ENCODE measurements around the gene BARX1. TPM values are rescaled to one million over a fixed set of nuclear protein-coding genes. Genes with fewer than 3 reads are reported as not detected.
"Not testable (repeated sequence)": the region's sequence is repeated elsewhere in the genome, so short reads cannot be mapped to it uniquely, and the experiment has no call there.

Gene BARX1
- total and polyA plus RNA-seq, 7 experiments from 2014 or later, result 0.19 to 0.56 TPM; not detected in 5

DNA sequence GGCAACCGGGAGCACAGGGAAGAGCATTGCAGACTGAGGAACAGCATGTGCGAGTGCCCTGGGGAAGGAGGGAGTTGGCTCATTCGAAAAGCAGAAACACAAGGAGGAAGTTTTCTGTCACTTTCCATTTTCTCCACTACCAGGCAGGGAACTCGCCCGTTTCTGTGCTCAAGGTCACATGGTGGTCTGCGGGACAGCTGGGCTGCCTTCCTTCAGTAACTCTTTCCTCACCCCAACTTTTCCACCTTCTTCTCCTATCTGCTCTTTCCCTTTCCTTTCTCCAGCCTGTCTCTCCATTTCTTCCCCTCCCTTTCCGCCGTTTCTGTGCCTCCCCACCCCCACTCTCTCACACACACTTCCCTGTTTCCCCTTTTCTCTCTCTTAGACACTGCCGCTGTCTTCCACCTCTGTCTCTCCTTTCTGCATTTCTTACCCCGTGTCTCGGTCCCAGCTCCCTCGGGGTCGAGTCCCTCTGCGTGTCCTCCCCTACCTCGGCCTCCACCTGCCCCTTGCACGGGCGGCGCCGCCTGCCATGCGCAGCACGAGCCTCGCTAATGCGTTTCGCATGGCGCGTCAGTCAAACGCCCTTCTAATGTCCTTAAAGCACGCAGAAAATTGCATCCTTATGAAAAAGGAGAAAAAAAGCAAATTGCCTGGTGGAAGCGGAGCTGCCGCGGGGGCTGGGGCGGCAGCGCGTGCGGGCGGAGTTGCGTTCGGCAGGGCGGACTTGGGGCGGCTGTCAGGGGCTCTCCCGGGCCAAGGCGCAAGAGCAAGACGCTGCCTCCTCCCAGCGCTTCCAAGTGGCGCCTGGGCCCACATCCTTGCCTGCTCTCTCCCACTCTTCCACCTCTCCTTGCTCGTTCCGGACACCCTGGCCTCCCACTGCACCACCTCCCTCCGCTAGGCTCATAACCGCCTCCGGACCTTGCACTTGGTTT lies 9.5 kb downstream of the BARX1 start:
- H3K4me3 ChIP-seq (ENCODE audit: low read length), result no peak overlapping the region
- CTCF ChIA-PET, result no interaction called here
- H3K9me3 ChIP-seq (ENCODE audit: control insufficient read depth in 2 of 3, low read length in 3 of 3), result no peaks in the 10 kb centered on the region
- H3K36me3 ChIP-seq (ENCODE audit: control insufficient read depth in 2 of 3, insufficient read depth in 3 of 3, low read length in 3 of 3), result no peaks in the 10 kb centered on the region
- DNase-seq (no peak), ATAC-seq (no peak)
- Mint-ChIP-seq H3K36me3 (peaks cover 0 to 5% (median 0%) of the 10 kb centered on the region in 5 donors), H3K4me3 (peak overlapping the region in 8 of 10 donors; percentile 5 to 77 (median 56)), H3K27ac (peak overlapping the region in 1 of 9 donors; percentile 13), H3K4me1 (peaks cover 15 to 31% (median 26%) of the 10 kb centered on the region in 7 donors), H3K27me3 (peaks cover 79 to 93% (median 85%) of the 10 kb centered on the region in 5 donors), H3K9me3 (peaks cover 0 to 7% (median 0%) of the 10 kb centered on the region in 11 donors)
- POLR2A ChIA-PET, result no interaction called here
- H3K27ac ChIP-seq (ENCODE audit: low read depth, low read length), result no peak overlapping the region
- intact Hi-C loops (cut with micrococcal nuclease), result no loop called here
- peaks cover 3 to 7% of the 10 kb centered on the region in 2 donors for H3K4me1 ChIP-seq (ENCODE audit: control insufficient read depth in 2 of 2, insufficient read depth in 2 of 2, low read length in 2 of 2)
- H3K27me3 ChIP-seq (ENCODE audit: control insufficient read depth in 2 of 2, insufficient read depth in 2 of 2, low read length in 2 of 2), result peaks cover under 1 to 7% of the 10 kb centered on the region in 2 donors

DNA sequence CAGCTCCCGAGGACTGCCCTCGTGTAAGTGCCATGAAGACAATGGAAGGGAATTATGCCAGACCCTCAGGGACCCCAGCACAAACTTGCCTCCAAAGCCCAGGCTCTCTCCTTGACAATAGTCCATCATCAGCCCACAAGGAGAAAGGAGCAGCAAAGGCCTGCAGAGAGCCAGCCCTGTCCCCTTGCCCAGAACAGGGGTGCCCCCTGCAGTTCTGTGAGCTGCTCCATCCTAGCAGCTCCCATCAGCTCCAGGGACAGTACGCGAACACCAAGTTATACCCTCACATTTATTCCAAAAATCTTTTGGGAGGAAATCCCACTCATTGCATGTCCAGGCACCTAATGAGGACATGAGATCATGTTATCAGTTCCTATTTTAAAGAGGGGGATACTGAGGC lies 11.1 kb downstream of the BARX1 start:
- peaks cover 70 to 82% (median 78%) of the 10 kb centered on the region in 5 donors for H3K27me3 Mint-ChIP-seq
- H3K36me3 ChIP-seq (ENCODE audit: control insufficient read depth in 2 of 3, insufficient read depth in 3 of 3, low read length in 3 of 3), result no peaks in the 10 kb centered on the region
- H3K9me3 Mint-ChIP-seq, result no peaks in the 10 kb centered on the region
- ATAC-seq (no peak), DNase-seq (no peak)
- H3K27me3 ChIP-seq (ENCODE audit: control insufficient read depth in 2 of 2, insufficient read depth in 2 of 2, low read length in 2 of 2), result peaks cover 0 to 4% of the 10 kb centered on the region in 2 donors
- H3K36me3 Mint-ChIP-seq, result peaks cover 0 to 2% (median 0%) of the 10 kb centered on the region in 5 donors
- peaks cover 12 to 21% (median 16%) of the 10 kb centered on the region in 7 donors for H3K4me1 Mint-ChIP-seq
- CTCF ChIA-PET, result no interaction called here
- H3K4me1 ChIP-seq (ENCODE audit: control insufficient read depth in 2 of 2, insufficient read depth in 2 of 2, low read length in 2 of 2), result no peaks in the 10 kb centered on the region
- H3K27ac ChIP-seq (ENCODE audit: low read depth, low read length), result no peak overlapping the region
- intact Hi-C loops (cut with micrococcal nuclease), result no loop called here
- no peaks in the 10 kb centered on the region for H3K9me3 ChIP-seq (ENCODE audit: control insufficient read depth in 2 of 3, low read length in 3 of 3)
- no peak overlapping the region for H3K4me3 ChIP-seq (ENCODE audit: low read length)
- H3K27ac Mint-ChIP-seq, result no peak overlapping the region
- no peak overlapping the region for H3K4me3 Mint-ChIP-seq
- POLR2A ChIA-PET, result no interaction called here

DNA sequence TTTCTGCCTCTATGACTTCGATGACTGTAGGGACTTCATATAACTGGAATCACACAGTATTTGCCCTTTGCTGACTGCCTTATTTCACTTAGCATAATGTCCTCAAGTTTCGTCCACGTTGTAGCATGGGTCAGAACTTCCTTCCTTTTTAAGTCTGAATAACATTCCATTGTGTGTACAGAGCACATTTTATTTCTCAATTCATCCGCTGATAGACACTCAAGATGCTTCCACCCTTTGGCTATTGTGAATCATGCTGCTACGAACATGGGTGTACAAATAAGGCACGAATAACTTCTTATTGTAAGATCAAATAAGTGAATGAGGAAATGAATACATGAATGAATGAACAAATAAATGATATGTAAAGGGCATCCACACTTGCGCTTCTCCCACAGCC lies 13.0 kb downstream of the BARX1 start:
- DNase-seq (no peak), ATAC-seq (no peak)
- CTCF ChIA-PET, result no interaction called here
- Histone ChIP-seq H3K27me3 (ENCODE audit: control insufficient read depth in 2 of 2, insufficient read depth in 2 of 2, low read length in 2 of 2) (no peaks in the 10 kb centered on the region), H3K9me3 (ENCODE audit: control insufficient read depth in 2 of 3, low read length in 3 of 3) (no peaks in the 10 kb centered on the region), H3K4me1 (ENCODE audit: control insufficient read depth in 2 of 2, insufficient read depth in 2 of 2, low read length in 2 of 2) (no peaks in the 10 kb centered on the region), H3K27ac (ENCODE audit: low read depth, low read length) (no peak overlapping the region), H3K36me3 (ENCODE audit: control insufficient read depth in 2 of 3, insufficient read depth in 3 of 3, low read length in 3 of 3) (no peaks in the 10 kb centered on the region), H3K4me3 (ENCODE audit: low read length) (no peak overlapping the region)
- no peak overlapping the region for H3K4me3 Mint-ChIP-seq
- POLR2A ChIA-PET, result no interaction called here
- peaks cover 64 to 77% (median 74%) of the 10 kb centered on the region in 5 donors for H3K27me3 Mint-ChIP-seq
- peaks cover 10 to 21% (median 16%) of the 10 kb centered on the region in 7 donors for H3K4me1 Mint-ChIP-seq
- no peaks in the 10 kb centered on the region for H3K9me3 Mint-ChIP-seq
- H3K36me3 Mint-ChIP-seq, result peaks cover 0 to 2% (median 0%) of the 10 kb centered on the region in 5 donors
- no peak overlapping the region for H3K27ac Mint-ChIP-seq
- intact Hi-C loops (cut with micrococcal nuclease), result no loop called here

DNA sequence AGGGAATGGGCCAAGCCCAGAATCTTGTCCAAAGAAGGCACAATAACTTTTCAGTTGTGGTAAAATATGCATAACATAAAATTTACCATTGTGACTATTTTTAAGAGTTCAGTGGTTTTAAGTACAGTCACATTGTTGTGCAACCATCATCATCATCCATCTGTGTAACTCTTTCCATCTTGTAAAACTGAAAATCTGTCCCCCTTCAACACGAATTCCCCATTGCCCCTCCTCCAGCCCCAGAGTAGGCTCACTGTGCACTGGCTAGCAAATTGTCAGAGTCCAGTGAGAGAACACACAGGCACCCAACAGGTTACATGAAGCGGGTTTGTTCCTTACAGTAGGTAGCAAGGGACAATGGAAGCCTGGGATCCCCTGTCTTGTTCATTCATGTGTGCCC lies 13.7 kb downstream of the BARX1 start:
- H3K4me3 Mint-ChIP-seq, result no peak overlapping the region
- peaks cover 10 to 17% (median 14%) of the 10 kb centered on the region in 7 donors for H3K4me1 Mint-ChIP-seq
- H3K9me3 ChIP-seq (ENCODE audit: control insufficient read depth in 2 of 3, low read length in 3 of 3), result no peaks in the 10 kb centered on the region
- intact Hi-C loops (cut with micrococcal nuclease), result no loop called here
- ATAC-seq (no peak), DNase-seq (no peak)
- no peak overlapping the region for H3K27ac ChIP-seq (ENCODE audit: low read depth, low read length)
- H3K4me1 ChIP-seq (ENCODE audit: control insufficient read depth in 2 of 2, insufficient read depth in 2 of 2, low read length in 2 of 2), result no peaks in the 10 kb centered on the region
- ChIA-PET CTCF (no interaction called here), POLR2A (no interaction called here)
- no peaks in the 10 kb centered on the region for H3K36me3 ChIP-seq (ENCODE audit: control insufficient read depth in 2 of 3, insufficient read depth in 3 of 3, low read length in 3 of 3)
- no peak overlapping the region for H3K4me3 ChIP-seq (ENCODE audit: low read length)
- no peaks in the 10 kb centered on the region for H3K27me3 ChIP-seq (ENCODE audit: control insufficient read depth in 2 of 2, insufficient read depth in 2 of 2, low read length in 2 of 2)
- H3K9me3 Mint-ChIP-seq, result no peaks in the 10 kb centered on the region
- H3K27me3 Mint-ChIP-seq, result peaks cover 58 to 75% (median 67%) of the 10 kb centered on the region in 5 donors
- H3K27ac Mint-ChIP-seq, result no peak overlapping the region
- peaks cover 0 to 2% (median 0%) of the 10 kb centered on the region in 5 donors for H3K36me3 Mint-ChIP-seq

GRCh38 chr9:93940951-93941350 lies 14.2 kb downstream of the BARX1 start:
- peaks cover 53 to 73% (median 62%) of the 10 kb centered on the region in 5 donors for H3K27me3 Mint-ChIP-seq
- DNase-seq, result no peak
- H3K4me1 Mint-ChIP-seq, result peaks cover 6 to 11% (median 9%) of the 10 kb centered on the region in 7 donors
- H3K36me3 Mint-ChIP-seq, result peaks cover 0 to 2% (median 0%) of the 10 kb centered on the region in 5 donors
- H3K27ac Mint-ChIP-seq, result no peak overlapping the region
- no peaks in the 10 kb centered on the region for H3K9me3 Mint-ChIP-seq
- Histone ChIP-seq H3K27ac (ENCODE audit: low read depth, low read length) (no peak overlapping the region), H3K36me3 (ENCODE audit: control insufficient read depth in 2 of 3, insufficient read depth in 3 of 3, low read length in 3 of 3) (no peaks in the 10 kb centered on the region), H3K27me3 (ENCODE audit: control insufficient read depth in 2 of 2, insufficient read depth in 2 of 2, low read length in 2 of 2) (no peaks in the 10 kb centered on the region), H3K4me3 (ENCODE audit: low read length) (no peak overlapping the region), H3K4me1 (ENCODE audit: control insufficient read depth in 2 of 2, insufficient read depth in 2 of 2, low read length in 2 of 2) (no peaks in the 10 kb centered on the region), H3K9me3 (ENCODE audit: control insufficient read depth in 2 of 3, low read length in 3 of 3) (no peaks in the 10 kb centered on the region)
- POLR2A ChIA-PET, result no interaction called here
- no peak overlapping the region for H3K4me3 Mint-ChIP-seq
- CTCF ChIA-PET, result no interaction called here
- ATAC-seq, result no peak
- intact Hi-C loops (cut with micrococcal nuclease), result no loop called here

- H3K27ac Mint-ChIP-seq; H3K9me3 Mint-ChIP-seq; H3K36me3 ChIP-seq (ENCODE audit: control insufficient read depth in 2 of 3, insufficient read depth in 3 of 3, low read length in 3 of 3); H3K27ac ChIP-seq (ENCODE audit: low read depth, low read length); H3K4me3 ChIP-seq (ENCODE audit: low read length); DNase-seq; intact Hi-C loops (cut with micrococcal nuclease); CTCF ChIA-PET; H3K36me3 Mint-ChIP-seq; H3K4me3 Mint-ChIP-seq; H3K27me3 ChIP-seq (ENCODE audit: control insufficient read depth in 2 of 2, insufficient read depth in 2 of 2, low read length in 2 of 2); H3K9me3 ChIP-seq (ENCODE audit: control insufficient read depth in 2 of 3, low read length in 3 of 3); POLR2A ChIA-PET; H3K4me1 ChIP-seq (ENCODE audit: control insufficient read depth in 2 of 2, insufficient read depth in 2 of 2, low read length in 2 of 2); H3K4me1 Mint-ChIP-seq; ATAC-seq: not testable (repeated sequence)
- H3K27me3 Mint-ChIP-seq, result peaks cover 43 to 66% (median 50%) of the 10 kb centered on the region in 5 donors
Measured at GRCh38 chr9:93939589-93939988, 15.6 kb downstream of the BARX1 start.

DNA sequence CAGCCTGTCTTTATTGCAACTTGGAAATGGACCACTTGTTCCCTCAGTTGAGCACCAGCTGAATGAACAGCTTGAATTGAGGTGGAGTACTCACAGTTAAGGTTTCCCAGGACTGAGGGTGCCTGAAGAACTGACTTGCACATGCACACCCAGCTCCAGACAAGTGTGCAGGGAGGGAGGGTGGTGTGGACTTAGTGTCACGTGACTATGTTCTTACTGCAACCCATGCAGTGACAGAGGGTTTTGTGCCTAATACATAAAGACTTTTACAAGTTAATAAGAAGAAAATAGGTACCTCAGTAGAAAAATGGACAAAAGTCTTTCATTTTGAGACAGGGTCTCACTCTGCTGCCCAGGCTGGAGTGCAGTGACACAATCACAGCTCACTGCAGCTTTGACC lies 18.0 kb downstream of the BARX1 start:
- Mint-ChIP-seq H3K9me3 (peaks cover 0 to 1% (median 0%) of the 10 kb centered on the region in 11 donors), H3K4me3 (no peak overlapping the region), H3K27ac (no peak overlapping the region), H3K36me3 (no peaks in the 10 kb centered on the region), H3K4me1 (no peaks in the 10 kb centered on the region), H3K27me3 (peaks cover 22 to 58% (median 38%) of the 10 kb centered on the region in 5 donors)
- H3K27ac ChIP-seq (ENCODE audit: low read depth, low read length), result no peak overlapping the region
- DNase-seq, result no peak
- H3K4me3 ChIP-seq (ENCODE audit: low read length), result no peak overlapping the region
- no peaks in the 10 kb centered on the region for H3K36me3 ChIP-seq (ENCODE audit: control insufficient read depth in 2 of 3, insufficient read depth in 3 of 3, low read length in 3 of 3)
- CTCF ChIA-PET, result no interaction called here
- intact Hi-C loops (cut with micrococcal nuclease), result no loop called here
- ATAC-seq, result no peak
- H3K27me3 ChIP-seq (ENCODE audit: control insufficient read depth in 2 of 2, insufficient read depth in 2 of 2, low read length in 2 of 2), result no peaks in the 10 kb centered on the region
- POLR2A ChIA-PET, result no interaction called here
- H3K9me3 ChIP-seq (ENCODE audit: control insufficient read depth in 2 of 3, low read length in 3 of 3), result no peaks in the 10 kb centered on the region
- H3K4me1 ChIP-seq (ENCODE audit: control insufficient read depth in 2 of 2, insufficient read depth in 2 of 2, low read length in 2 of 2), result no peaks in the 10 kb centered on the region

Measured in naive thymus-derived CD4-positive, alpha-beta T cell (primary cell).